GM18867 (cell line): ENCODE results near the gene IL17REL.

Experiments used
- ATAC-seq: cut with Tn5 transposase; IDR thresholded peaks from one replicate; pipeline ENCODE4 v1.9.1; 2021; ENCODE audit warnings: mild to moderate bottlenecking, moderate library complexity; ENCODE audit not compliant: unreplicated experiment

Gene IL17REL

GRCh38 chr22:50008151-50009040, 4.2 kb downstream of the IL17REL start:
- ATAC-seq = no peak

DNA sequence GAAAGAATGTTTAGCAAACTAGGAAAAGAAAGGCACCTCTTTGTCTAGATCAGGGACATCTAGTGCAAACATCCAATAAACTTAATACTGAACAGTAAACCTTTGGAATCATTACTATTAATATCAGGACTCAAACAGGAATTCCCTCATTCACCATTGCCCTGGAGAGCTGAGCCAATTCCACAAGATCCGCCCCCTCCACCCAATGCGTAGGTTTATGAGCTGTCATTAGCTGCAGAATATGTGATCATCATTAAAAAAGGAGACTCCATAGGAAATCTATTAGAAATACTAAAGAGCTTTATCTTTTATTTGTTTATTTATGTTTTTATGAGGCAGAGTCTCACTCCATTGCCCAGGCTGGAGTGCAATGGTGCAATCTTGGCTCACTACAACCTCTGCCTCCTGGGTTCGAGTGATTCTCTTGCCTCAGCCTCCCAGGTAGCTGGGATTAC, 5.5 kb downstream of the IL17REL start:
- ATAC-seq = no peak

- no peak for ATAC-seq
Measured at GRCh38 chr22:50004918-50005317, 7.6 kb downstream of the IL17REL start.

GRCh38 chr22:50002791-50003190, 9.8 kb downstream of the IL17REL start:
- ATAC-seq = no peak

DNA sequence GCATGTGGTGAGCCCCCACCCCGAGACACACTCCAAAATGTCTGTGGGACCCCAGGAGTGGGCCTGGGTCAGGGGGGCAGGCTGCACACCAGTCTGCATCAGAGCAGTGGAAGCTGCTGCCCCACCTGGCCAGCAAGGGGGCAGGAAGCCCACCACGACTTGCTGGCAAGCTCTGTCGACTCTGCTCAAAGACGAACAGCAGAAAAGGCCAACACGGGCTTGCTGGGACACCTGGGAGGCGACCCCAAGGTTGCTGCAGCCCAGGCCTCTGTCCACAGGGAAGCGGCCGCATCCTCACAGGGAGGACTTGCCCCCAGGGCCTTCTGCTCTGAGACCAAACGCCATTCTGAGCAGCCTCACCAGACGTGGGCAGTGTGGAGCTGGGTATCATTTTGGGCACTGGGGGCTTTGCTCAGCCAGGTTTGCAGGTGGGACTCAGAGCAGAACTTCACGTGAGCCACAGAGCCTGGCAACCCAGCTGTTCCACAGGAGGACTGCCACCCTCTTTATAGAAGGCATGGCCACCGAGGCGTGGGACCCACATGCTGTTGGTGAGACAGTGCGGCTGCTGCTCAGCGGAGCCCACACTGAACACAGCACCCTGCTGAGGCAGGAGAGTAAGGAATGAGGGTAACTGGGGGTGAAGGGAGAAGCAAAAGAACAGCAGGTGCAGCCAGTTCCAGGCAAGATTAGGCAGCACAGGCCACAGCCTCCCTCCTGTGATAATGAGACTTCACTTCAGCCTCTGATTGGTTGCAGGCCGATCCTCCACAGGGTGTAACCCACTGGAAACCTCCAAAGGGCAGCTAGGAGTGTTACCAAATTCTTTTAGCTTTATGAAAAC, 11.0 kb downstream of the IL17REL start:
- ATAC-seq = no peak

DNA sequence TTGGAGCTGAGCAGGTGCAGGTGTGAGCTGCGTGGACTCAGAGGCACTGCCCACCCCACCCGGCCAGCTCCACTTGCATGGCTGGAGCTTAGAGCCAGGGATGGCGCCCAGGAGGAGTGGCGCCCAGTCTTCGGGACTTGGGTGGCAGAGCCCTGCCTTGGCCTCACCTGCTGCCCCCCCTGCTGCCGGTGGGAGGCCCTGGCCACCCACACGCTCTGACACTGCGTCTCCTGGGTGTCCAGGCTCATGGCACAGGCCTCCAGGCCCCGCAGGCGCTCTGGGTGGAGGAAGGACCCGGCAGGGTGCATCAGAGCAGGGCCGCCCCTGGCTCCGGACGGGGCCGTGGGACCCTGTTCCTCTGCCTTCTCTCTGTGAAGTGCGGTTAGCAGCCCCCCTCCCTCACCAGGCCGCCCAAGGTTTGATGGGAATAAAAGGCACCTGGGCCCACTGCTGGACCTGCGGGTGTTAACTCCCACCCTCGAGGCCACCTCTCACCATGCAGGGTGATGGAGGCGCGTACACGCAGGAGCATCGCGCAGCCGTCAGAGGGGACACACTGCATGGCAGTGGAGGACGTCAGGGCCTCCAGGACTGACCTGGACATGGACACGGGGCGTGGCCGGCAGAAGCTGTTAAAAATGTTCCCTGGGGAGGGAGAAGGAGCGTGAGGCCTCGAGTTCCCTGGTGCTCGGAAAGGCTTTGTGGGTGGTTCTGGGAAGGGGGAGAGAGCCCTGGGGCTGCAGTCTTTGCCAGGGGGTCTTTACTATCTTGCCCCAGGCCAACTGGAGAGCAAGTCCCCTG, 11.8 kb downstream of the IL17REL start:
- ATAC-seq = no peak

GRCh38 chr22:49999946-50000586, 12.5 kb downstream of the IL17REL start:
- no peak for ATAC-seq

DNA sequence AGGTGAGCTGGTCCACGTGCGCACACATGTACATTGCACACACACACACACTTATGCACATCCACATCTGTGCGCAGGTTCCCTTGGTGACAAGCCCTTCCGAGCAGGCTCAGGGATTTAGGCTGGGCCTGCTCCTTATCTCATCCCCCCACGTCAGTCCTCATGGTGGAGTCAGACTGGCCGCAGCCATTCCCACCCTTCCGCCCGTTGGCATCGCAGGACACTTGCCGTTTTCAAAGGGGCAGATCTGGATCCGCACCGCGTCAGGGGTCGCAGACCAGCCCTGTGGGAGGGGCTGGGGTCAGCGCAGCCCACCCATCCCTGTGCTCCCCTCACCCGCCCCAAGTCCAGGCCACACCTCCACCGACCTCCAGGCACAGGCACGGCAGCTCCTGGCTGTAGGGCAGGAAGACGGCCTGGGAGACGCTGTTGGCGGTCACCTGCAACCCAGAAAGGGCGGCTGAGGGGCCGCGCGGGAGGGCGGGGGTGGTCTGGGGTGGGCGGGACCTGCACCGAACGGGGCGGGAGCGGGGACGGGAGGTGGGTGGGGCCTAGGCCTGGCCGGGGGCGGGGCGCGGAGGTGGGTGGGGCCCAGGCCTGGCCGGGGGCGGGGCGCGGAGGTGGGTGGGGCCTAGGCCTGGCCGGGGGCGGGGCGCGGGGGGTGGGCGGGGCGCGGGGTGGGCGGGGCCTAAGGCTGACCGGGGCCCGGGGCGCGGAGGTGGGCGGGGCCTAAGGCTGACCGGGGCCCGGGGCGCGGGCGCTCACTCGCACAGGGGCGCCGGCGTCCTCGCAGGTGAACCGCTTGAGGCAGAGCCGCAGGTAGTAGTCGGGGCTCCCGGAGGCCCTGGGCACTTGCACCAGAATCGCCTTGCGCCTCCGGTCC, 13.3 kb downstream of the IL17REL start:
- ATAC-seq = no peak

DNA sequence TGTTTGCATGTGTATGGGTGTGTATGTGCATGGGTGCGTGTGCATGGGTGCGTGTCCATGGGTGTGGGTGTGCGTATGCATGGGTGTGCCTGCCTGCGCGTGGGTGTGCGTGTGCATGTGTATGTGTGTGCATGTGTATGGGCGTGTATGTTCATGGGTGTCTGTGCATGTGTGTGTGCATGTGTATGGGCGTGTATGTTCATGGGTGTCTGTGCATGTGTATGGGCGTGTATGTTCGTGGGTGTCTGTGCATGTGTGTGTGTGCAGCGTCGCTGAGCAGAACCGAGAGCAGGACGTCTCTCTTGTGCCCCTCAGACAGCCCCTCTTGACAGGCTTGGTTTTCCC, 13.9 kb downstream of the IL17REL start:
- ATAC-seq = no peak

- no peak for ATAC-seq
Measured at GRCh38 chr22:49997932-49998717, 14.4 kb downstream of the IL17REL start.

- ATAC-seq = no peak
Measured at GRCh38 chr22:49997251-49997599, 15.3 kb downstream of the IL17REL start.

DNA sequence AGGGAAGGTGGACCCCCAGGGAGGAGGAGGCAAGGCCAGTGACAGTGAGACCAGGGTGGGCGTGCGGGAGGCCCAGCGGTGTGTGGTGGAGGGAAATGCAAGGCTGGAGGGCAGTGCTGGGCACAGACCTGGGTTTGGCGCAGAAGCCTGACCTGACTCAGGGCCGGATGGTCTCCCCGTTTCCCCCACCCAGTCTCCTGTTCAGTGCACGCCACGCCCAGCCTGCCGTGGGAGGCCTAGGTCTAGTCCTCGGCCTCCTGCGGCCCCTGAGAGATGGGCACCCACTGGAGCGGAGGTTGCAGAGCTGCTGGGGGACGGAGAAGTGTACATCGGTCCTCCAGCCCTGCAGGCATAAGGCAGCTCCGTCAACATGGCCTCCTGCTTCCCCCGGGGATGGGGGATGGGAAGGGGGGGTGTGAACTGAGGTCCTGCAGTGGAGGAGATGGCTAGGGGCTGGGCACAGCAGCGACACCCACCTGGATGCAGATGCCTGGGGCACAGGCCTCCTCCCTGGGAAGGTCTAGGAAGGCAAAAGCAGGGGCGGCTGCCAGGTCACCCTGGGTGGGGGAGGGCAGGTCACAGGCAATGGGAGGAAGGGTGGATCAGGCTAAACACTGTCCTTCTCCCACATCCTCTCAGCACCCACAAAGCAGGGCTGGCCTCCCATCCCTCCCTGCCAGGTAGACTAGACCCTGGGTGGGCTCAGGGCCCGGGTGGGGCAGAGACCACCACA, 15.9 kb downstream of the IL17REL start:
- no peak for ATAC-seq

DNA sequence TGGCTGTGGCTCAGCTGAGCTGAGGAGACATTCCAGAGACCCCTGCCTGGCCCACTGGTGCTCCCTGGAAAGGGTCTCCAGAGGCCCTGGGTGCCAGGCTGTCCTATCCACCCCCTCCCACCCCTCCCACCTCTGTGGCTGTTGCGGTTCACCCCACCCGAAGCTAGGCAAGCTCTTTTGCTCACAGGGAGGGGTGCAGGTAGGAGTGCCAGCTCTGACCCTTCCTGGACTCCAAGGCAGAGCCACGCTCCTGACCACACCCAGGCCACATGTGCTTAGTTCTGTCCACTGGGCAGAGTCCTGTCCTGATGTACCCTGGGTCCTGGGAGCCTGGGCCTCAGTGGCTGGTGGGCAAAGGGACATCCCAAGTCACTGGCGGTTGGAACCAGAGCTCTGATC, 16.4 kb downstream of the IL17REL start:
- no peak for ATAC-seq

DNA sequence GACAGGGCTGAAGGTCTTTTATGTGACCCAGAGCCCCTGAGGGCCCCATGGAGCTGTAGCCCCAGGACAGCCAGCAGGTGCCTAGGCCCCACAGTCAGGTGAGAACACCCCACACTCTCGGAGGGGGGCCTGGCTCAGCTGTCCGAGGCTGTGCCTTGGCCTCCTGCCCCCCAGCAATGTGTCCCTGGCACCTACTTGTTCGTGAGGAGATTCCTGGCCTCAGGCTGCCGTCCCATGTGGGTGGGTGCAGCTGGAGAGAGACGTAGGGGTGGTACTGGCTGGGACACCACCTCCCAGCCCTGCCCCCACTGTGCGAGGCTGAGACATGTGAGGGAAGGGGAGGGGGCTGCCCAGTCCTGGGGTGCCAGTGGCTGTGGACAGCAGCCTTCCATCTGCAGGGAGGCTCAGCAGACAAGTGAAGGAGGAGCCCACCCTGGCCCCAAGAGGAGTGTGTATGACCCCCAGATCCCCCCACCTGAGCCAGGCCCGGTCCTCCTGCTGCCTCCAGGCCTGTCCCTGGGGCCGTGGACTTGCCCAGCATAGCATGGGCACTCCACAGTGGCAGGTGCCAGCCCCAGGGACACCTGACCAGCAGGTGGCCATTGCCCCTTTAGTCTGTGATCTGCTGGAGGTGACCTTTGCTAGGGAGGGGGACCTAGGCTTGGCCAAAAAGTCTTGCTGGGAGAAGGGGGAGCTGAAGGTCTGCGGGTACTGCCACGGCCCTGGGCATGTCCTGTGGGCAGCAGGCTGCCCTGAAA, 17.0 kb downstream of the IL17REL start:
- no peak for ATAC-seq

DNA sequence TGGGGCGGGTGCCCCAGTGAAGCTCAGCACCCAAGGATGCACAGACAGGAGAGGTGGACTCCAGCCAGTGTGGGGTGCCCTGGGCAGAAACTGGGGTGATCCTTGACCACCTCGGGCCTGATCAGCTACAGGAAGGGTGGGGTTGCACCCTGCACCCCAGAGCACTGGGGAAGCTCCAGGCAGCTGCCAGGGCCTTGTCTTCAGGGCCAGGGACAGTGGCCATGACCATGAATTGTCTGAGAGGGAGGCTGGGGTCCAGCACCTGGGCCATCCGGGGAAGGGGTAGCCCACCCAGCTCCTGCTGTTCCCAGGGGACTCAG, 17.6 kb downstream of the IL17REL start:
- ATAC-seq = no peak

- no peak for ATAC-seq
Measured at GRCh38 chr22:49994361-49995040, 18.1 kb downstream of the IL17REL start.

DNA sequence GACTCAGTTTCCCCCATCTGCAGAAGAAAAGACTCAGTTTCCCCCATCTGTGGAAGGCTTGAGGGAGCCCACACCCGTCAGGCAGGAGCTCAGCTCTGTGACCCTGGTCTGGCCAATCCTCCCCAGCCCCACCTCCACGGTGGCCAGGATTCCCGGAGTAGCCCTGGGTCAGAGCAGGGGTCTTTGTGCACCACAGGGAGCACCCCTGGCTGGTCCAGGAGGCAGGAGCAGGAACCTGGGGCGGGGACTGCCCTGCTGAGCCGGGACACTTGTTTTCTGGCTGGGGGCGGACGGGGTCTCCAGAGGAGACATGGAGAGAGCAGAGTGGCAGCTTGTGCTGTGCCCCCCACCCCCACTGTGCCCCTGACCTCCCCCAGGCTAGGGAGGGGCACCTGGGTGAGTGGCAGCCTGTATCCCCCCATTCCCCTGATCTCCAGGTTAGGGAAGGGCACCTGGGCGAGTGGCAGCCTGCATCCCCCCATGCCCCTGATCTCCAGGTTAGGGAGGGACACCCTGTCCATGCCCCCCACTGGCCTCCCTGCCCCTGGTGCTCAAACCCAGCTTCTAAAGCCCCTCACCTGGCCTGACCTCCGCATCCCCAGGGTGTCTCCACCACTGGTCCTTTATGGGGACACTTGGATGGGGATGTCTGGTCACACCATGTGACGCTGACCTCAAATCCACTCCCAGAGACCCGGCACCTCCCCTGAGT, 18.8 kb downstream of the IL17REL start:
- ATAC-seq = no peak
